ENCODE results near the gene MGST2. TPM values are rescaled to one million over a fixed set of nuclear protein-coding genes. Genes with fewer than 3 reads are reported as not detected.
A peak's percentile ranks its signal among the peaks of the same experiment; 100 is the strongest.

The MGST2 gene
- total RNA-seq, 1 donor from 2014 or later, result 17.6 TPM

DNA sequence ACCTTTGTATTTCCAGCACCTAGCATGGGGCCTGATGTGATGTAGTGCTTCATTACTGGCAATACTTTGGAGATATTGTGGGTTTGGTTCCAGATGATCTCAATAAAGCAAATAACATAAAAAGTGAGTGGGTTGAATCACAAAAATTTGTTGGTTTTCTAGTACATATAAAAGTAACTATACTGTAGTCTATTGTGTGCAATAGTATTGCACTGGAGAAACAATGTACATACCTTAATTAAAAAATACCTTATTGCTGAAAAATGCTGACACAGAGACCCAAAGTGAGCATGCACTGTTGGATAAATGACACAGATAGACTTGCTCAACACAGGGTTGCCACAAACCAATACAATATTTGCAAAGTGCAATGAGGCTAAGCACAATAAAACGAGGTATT is 17.7 kb upstream of the MGST2 start:
- Mint-ChIP-seq H3K27me3 (ENCODE audit: low read depth, unreplicated experiment) (peaks cover 2% of the 10 kb centered on the region), H3K9me3 (ENCODE audit: unreplicated experiment) (no peaks in the 10 kb centered on the region), H3K4me3 (ENCODE audit: unreplicated experiment) (no peak overlapping the region), H3K36me3 (ENCODE audit: low read depth, unreplicated experiment) (no peaks in the 10 kb centered on the region), H3K27ac (ENCODE audit: unreplicated experiment) (no peak overlapping the region), H3K4me1 (ENCODE audit: low read depth, unreplicated experiment) (peaks cover 5% of the 10 kb centered on the region)
- DNase-seq (ENCODE audit: low read depth), result no peak
- FAIRE-seq, result no peak
- TF ChIP-seq EZH2 (IDR thresholded peaks at IDR 0.05; ENCODE audit: insufficient read depth, low read length), result no peak
- TF ChIP-seq, protein P1, sequence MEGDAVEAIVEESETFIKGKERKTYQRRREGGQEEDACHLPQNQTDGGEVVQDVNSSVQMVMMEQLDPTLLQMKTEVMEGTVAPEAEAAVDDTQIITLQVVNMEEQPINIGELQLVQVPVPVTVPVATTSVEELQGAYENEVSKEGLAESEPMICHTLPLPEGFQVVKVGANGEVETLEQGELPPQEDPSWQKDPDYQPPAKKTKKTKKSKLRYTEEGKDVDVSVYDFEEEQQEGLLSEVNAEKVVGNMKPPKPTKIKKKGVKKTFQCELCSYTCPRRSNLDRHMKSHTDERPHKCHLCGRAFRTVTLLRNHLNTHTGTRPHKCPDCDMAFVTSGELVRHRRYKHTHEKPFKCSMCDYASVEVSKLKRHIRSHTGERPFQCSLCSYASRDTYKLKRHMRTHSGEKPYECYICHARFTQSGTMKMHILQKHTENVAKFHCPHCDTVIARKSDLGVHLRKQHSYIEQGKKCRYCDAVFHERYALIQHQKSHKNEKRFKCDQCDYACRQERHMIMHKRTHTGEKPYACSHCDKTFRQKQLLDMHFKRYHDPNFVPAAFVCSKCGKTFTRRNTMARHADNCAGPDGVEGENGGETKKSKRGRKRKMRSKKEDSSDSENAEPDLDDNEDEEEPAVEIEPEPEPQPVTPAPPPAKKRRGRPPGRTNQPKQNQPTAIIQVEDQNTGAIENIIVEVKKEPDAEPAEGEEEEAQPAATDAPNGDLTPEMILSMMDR (IDR thresholded peaks at IDR 0.05; ENCODE audit: insufficient read depth, low read depth, low read length), result no peak
- Histone ChIP-seq H4K20me1 (ENCODE audit: insufficient read depth, low read length) (no peaks in the 10 kb centered on the region), H3K27me3 (ENCODE audit: insufficient read depth, low read length) (no peaks in the 10 kb centered on the region), H3K4me3 (ENCODE audit: insufficient read depth, low read depth, low read length) (no peak overlapping the region), H3K9me3 (ENCODE audit: insufficient read depth, low read depth, low read length) (no peaks in the 10 kb centered on the region), H3K79me2 (ENCODE audit: insufficient read depth, low read length) (no peaks in the 10 kb centered on the region), H3K4me2 (ENCODE audit: low read length) (no peak overlapping the region), H3K27ac (ENCODE audit: low read depth, low read length) (no peak overlapping the region), H3K9ac (ENCODE audit: low read length) (no peak overlapping the region), H2AFZ (ENCODE audit: low read depth, low read length) (no peak overlapping the region), H3K4me1 (ENCODE audit: insufficient read depth, low read length) (peaks cover 4% of the 10 kb centered on the region), H3K36me3 (ENCODE audit: insufficient read depth, low read length) (no peaks in the 10 kb centered on the region)

DNA sequence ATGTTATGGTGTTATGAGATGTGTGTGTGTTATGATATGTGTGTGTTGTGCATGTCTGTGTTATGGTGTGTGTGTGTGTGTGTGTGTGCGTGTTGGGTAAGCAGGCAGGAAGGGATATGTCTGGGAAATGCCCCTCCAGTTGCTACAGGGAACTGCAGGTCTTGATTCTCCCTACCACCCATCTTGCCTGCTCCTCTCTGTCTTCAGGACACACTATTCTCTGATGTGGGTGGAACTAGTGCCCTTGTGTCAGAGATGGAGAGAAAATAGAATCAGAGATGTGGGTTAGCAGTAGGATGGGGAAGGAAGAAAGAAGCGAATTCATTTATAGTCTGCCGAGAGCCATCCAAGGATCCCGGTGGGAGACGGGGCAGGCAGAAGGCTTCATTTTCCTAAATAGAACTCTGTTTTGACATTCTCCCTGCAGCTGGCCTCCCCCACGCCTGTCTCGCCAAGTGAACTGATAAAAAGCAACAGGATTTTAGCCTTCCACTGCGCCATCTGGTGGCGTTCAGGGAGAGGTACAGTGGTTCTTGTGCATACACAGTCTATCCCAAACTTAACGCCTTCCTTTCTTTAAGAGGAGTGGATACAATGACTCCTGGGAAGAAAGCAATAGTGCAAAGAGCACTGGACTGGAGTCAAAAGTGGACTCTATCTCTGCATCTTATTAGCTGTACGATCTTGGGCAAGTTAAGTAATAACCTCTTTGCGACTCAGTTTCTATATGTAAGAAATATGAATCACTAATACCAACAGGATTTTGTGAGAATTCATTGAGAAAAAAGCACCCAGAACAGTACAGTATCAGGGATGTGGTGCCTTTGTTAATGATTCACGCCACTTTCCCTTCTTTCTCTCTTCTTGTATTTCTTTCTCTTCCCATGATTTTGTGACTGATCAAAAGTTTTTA is 14.1 kb upstream of the MGST2 start:
- FAIRE-seq (peak; percentile 23), DNase-seq (ENCODE audit: low read depth) (peak; percentile 49)
- Histone ChIP-seq H3K4me2 (ENCODE audit: low read length) (peak overlapping the region; percentile 61), H3K27ac (ENCODE audit: low read depth, low read length) (no peak overlapping the region), H3K36me3 (ENCODE audit: insufficient read depth, low read length) (no peaks in the 10 kb centered on the region), H4K20me1 (ENCODE audit: insufficient read depth, low read length) (no peaks in the 10 kb centered on the region), H3K9me3 (ENCODE audit: insufficient read depth, low read depth, low read length) (no peaks in the 10 kb centered on the region), H3K9ac (ENCODE audit: low read length) (no peak overlapping the region), H3K27me3 (ENCODE audit: insufficient read depth, low read length) (no peaks in the 10 kb centered on the region), H3K79me2 (ENCODE audit: insufficient read depth, low read length) (no peaks in the 10 kb centered on the region), H3K4me1 (ENCODE audit: insufficient read depth, low read length) (peaks cover 4% of the 10 kb centered on the region), H2AFZ (ENCODE audit: low read depth, low read length) (peak overlapping the region; percentile 38), H3K4me3 (ENCODE audit: insufficient read depth, low read depth, low read length) (no peak overlapping the region)
- Mint-ChIP-seq H3K27me3 (ENCODE audit: low read depth, unreplicated experiment) (peaks cover 6% of the 10 kb centered on the region), H3K9me3 (ENCODE audit: unreplicated experiment) (no peaks in the 10 kb centered on the region), H3K36me3 (ENCODE audit: low read depth, unreplicated experiment) (no peaks in the 10 kb centered on the region), H3K27ac (ENCODE audit: unreplicated experiment) (peak overlapping the region; percentile 14), H3K4me1 (ENCODE audit: low read depth, unreplicated experiment) (peaks cover 7% of the 10 kb centered on the region), H3K4me3 (ENCODE audit: unreplicated experiment) (no peak overlapping the region)
- TF ChIP-seq, protein P1 (IDR thresholded peaks at IDR 0.05; ENCODE audit: insufficient read depth, low read depth, low read length), result peak; percentile 93
- no peak for TF ChIP-seq EZH2 (IDR thresholded peaks at IDR 0.05; ENCODE audit: insufficient read depth, low read length)

DNA sequence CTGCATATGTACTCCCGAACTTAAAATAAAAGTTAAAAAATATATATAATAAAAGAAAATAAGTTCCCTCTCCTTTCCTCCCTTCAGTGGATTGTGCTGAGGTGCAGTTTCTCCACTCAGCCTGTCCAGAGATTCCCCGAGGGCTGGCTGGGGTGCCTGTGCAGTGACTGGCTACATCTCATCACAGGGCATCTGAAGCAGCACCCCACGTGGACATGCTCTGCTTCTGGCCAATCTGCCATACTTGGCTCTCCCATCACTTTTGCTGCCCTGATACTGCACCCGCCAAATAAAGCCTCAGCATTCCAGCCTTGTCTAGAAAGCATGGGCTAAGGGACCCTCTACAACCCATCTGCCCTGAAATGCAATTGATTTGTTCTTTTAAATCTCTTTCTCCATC is 11.1 kb upstream of the MGST2 start:
- Histone ChIP-seq H3K9me3 (ENCODE audit: insufficient read depth, low read depth, low read length) (no peaks in the 10 kb centered on the region), H2AFZ (ENCODE audit: low read depth, low read length) (no peak overlapping the region), H3K9ac (ENCODE audit: low read length) (no peak overlapping the region), H3K4me3 (ENCODE audit: insufficient read depth, low read depth, low read length) (no peak overlapping the region), H3K79me2 (ENCODE audit: insufficient read depth, low read length) (no peaks in the 10 kb centered on the region), H3K27me3 (ENCODE audit: insufficient read depth, low read length) (no peaks in the 10 kb centered on the region), H3K4me1 (ENCODE audit: insufficient read depth, low read length) (peaks cover 11% of the 10 kb centered on the region), H3K4me2 (ENCODE audit: low read length) (no peak overlapping the region), H3K36me3 (ENCODE audit: insufficient read depth, low read length) (no peaks in the 10 kb centered on the region), H4K20me1 (ENCODE audit: insufficient read depth, low read length) (no peaks in the 10 kb centered on the region), H3K27ac (ENCODE audit: low read depth, low read length) (no peak overlapping the region)
- no peak for FAIRE-seq
- no peaks in the 10 kb centered on the region for H3K36me3 Mint-ChIP-seq (ENCODE audit: low read depth, unreplicated experiment)
- no peaks in the 10 kb centered on the region for H3K9me3 Mint-ChIP-seq (ENCODE audit: unreplicated experiment)
- H3K4me1 Mint-ChIP-seq (ENCODE audit: low read depth, unreplicated experiment), result peaks cover 24% of the 10 kb centered on the region
- H3K4me3 Mint-ChIP-seq (ENCODE audit: unreplicated experiment), result no peak overlapping the region
- H3K27ac Mint-ChIP-seq (ENCODE audit: unreplicated experiment), result no peak overlapping the region
- peaks cover 6% of the 10 kb centered on the region for H3K27me3 Mint-ChIP-seq (ENCODE audit: low read depth, unreplicated experiment)
- no peak for TF ChIP-seq EZH2 (IDR thresholded peaks at IDR 0.05; ENCODE audit: insufficient read depth, low read length)
- TF ChIP-seq, protein P1 (IDR thresholded peaks at IDR 0.05; ENCODE audit: insufficient read depth, low read depth, low read length), result no peak
- no peak for DNase-seq (ENCODE audit: low read depth)
